Left ventricle myocardium inferior (tissue), 1 donor: ENCODE data around the gene ZNF687. TPM values are rescaled to one million over a fixed set of nuclear protein-coding genes. Genes with fewer than 3 reads are reported as not detected.

ENCODE experiments used
- DNase-seq: peaks from one replicate; pipeline ENCODE4 v3.0.0-alpha.2; 2020
- H3K27ac ChIP-seq: fragments of 200-600 bp; replicated peaks from 2 replicates; pipeline ENCODE4 v1.8.0; 2021
- H3K27me3 ChIP-seq: fragments of 200-600 bp; 2 replicates; pipeline ENCODE4 v1.8.0; 2021; ENCODE audit warnings: low read depth
- H3K36me3 ChIP-seq: fragments of 200-600 bp; 2 replicates; pipeline ENCODE4 v1.8.0; 2021
- H3K4me1 ChIP-seq: fragments of 200-600 bp; 2 replicates; pipeline ENCODE4 v1.8.0; 2021
- H3K4me3 ChIP-seq: fragments of 200-600 bp; 2 replicates; pipeline ENCODE4 v1.8.0; 2021; ENCODE audit warnings: mild to moderate bottlenecking, moderate library complexity
- H3K9me3 ChIP-seq: fragments of 200-600 bp; replicated peaks from 2 replicates; pipeline ENCODE4 v1.8.0; 2021
- CTCF ChIP-seq: fragments of 200-600 bp; IDR thresholded peaks from 2 replicates; pipeline ENCODE4 v1.8.0; 2021; ENCODE audit warnings: antibody characterized with exemption, mild to moderate bottlenecking, borderline replicate concordance
- intact Hi-C: fragments of 100-400 bp; cut with micrococcal nuclease; formaldehyde crosslinking; loops from one replicate; pipeline ENCODE4 v1.11.0; 2022
- total RNA-seq: library from RNA; stranded (reverse); fragmentation: NEBNext Ultra II Directional; extraction: Animal tissue kit (Norgen Biotek cat#: 25700); gene quantifications from one replicate; pipeline ENCODE4 v1.2.1, GENCODE V29; 2021
- donor health status: DM: no; HTN: yes; CAD: no; lungs with severe emphysema.

The ZNF687 gene
- total RNA-seq, 1 donor from 2014 or later: 11.2 TPM

GRCh38 chr1:151340870-151341754, 59.0 kb downstream of the ZNF687 start:
- no peak overlapping the region for H3K4me3 ChIP-seq
- H3K9me3 ChIP-seq: no peaks in the 10 kb centered on the region
- H3K27me3 ChIP-seq: no peaks in the 10 kb centered on the region
- peaks cover 5% of the 10 kb centered on the region for H3K4me1 ChIP-seq
- peak overlapping the region; percentile 9 for H3K27ac ChIP-seq
- no peak for DNase-seq
- intact Hi-C loops: no loop called here
- peak; percentile 80 for TF ChIP-seq CTCF
- peaks cover 30% of the 10 kb centered on the region for H3K36me3 ChIP-seq

Other genes with a start within 250 kb of the ZNF687 start
- 0.47 TPM for gene BNIPL, start 245.7 kb upstream of the ZNF687 start, total RNA-seq
- gene C1orf56, start 234.5 kb upstream of the ZNF687 start, total RNA-seq: 7.1 TPM
- gene CDC42SE1, start 222.7 kb upstream of the ZNF687 start, total RNA-seq: 24.8 TPM
- gene MLLT11, start 221.9 kb upstream of the ZNF687 start, total RNA-seq: 34.1 TPM
- 12.2 TPM for gene GABPB2, start 211.5 kb upstream of the ZNF687 start, total RNA-seq
- 77.7 TPM for gene SEMA6C, start 135.7 kb upstream of the ZNF687 start, total RNA-seq
- 0.88 TPM for gene TNFAIP8L2, start 125.7 kb upstream of the ZNF687 start, total RNA-seq
- 12.0 TPM for gene LYSMD1, start 116.4 kb upstream of the ZNF687 start, total RNA-seq
- gene SCNM1, start 116.2 kb upstream of the ZNF687 start, total RNA-seq: 19.4 TPM
- gene TMOD4, start 106.3 kb upstream of the ZNF687 start, total RNA-seq: not detected
- gene VPS72, start 92.1 kb upstream of the ZNF687 start, total RNA-seq: 40.5 TPM
- gene PIP5K1A, start 83.7 kb upstream of the ZNF687 start, total RNA-seq: 28.5 TPM
- 142 TPM for gene PSMD4, start 27.6 kb upstream of the ZNF687 start, total RNA-seq
- gene PI4KB, start 45.1 kb downstream of the ZNF687 start, total RNA-seq: 44.5 TPM
- 21.0 TPM for gene RFX5, start 65.0 kb downstream of the ZNF687 start, total RNA-seq
- 66.3 TPM for gene SELENBP1, start 90.4 kb downstream of the ZNF687 start, total RNA-seq
- 186 TPM for gene PSMB4, start 117.3 kb downstream of the ZNF687 start, total RNA-seq
- 37.3 TPM for gene POGZ, start 177.2 kb downstream of the ZNF687 start, total RNA-seq
- gene CGN, start 229.1 kb downstream of the ZNF687 start, total RNA-seq: 0.52 TPM